GM18868 (cell line): ENCODE data around the gene OSTC.

Experiments
- ATAC-seq: cut with Tn5 transposase; IDR thresholded peaks from one replicate; pipeline ENCODE4 v1.9.1; 2021; ENCODE audit warnings: mild to moderate bottlenecking, moderate library complexity; ENCODE audit not compliant: unreplicated experiment

The OSTC gene

GRCh38 chr4:108650212-108651013 lies at the start of gene OSTC:
OSTC (plus strand) TSS chr4:108650599; CDS start chr4:108650656, 57 bp downstream.
- peak; percentile 90 for ATAC-seq

DNA sequence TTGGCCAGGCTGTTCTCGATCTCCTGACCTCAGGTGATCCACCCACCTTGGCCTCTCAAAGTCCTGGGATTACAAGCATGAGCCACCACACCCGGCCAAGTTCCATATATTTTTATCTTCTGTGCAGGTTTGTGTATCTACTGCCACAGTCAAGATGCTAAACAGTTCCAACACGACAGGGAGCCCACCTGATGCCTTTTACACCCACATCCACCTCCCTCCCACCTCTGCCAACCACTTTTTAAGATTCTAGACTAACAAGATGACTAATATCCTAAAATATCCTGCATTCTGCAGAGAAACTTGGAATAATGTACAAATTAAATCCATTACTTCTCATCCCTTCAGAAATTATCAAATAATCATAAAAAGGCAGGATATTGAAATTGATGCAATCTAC lies 49.3 kb upstream of the OSTC start:
- no peak for ATAC-seq

DNA sequence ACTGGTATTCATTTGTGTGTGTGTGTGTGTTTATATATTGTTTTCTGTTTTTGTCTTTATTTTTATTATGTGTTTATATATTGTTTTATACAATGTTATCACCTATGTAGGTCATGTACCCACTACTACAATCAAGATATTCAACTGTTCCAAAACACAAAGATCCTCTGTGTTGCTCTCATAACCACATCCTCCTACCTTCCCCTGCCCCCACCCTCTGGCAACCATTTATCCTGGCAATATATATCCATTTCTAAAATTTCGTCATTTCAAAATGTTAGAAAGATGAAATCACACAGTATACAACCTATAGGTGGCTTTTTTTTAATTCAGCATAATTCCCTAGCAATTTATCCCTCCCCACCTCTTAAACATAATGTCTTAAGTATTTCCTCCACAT lies 48.9 kb upstream of the OSTC start:
- no peak for ATAC-seq

- no peak for ATAC-seq
These were observed 48.2 kb upstream of the OSTC start for GRCh38 chr4:108602163-108602562.

DNA sequence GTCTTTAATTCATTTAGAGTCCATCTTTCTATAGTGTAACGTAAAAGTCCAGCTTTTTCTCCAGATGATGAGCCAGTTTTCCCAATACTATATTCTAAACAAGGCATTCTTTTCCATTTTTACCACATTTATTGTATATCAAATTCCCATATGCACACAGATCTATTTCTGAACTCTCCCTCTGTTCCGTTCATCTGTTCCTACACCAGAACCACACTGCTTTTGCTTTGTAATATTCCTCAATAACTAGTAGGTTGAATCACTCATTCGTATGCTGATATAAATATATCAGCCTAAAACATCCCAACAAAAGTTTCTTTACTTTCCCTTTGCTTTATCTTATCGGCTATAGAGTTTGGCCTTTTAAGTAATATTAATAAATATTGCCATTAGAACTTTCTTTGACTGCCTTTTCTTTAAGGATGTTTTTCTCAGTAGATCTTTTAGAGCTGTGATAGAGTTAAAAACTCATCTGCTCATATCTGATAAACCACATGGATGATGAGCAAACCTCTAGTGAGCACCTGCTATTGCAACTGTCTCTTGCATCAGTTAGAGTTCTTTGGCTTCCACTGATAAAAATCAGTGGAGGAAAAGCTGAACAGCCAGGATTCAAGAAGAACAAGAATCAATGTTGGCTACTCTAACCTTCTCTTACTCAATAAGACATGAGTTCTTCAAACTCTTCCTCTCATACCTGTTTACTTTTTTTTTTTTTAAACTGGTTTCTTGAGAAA lies 43.2 kb upstream of the OSTC start:
- no peak for ATAC-seq

GRCh38 chr4:108611365-108611764 lies 39.0 kb upstream of the OSTC start:
- ATAC-seq, result no peak

DNA sequence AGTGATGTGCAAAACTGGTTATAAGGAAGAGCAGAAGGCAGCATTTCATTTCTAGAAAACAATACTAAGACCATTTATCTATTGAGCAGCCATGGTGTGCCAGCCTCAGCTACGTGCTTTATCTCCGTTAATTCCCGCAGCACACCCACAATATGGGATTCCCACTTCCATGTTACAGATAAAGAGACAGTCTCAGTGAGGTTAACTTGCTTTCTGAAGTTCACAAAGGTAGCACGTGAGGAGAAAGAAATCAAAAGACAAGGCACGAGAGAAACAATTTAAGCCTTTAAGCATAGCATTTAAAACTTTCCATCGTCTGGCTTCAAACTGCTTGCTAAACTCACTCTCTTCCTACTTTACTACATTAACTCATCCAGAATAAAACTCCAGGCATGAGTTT lies 38.0 kb upstream of the OSTC start:
- no peak for ATAC-seq

DNA sequence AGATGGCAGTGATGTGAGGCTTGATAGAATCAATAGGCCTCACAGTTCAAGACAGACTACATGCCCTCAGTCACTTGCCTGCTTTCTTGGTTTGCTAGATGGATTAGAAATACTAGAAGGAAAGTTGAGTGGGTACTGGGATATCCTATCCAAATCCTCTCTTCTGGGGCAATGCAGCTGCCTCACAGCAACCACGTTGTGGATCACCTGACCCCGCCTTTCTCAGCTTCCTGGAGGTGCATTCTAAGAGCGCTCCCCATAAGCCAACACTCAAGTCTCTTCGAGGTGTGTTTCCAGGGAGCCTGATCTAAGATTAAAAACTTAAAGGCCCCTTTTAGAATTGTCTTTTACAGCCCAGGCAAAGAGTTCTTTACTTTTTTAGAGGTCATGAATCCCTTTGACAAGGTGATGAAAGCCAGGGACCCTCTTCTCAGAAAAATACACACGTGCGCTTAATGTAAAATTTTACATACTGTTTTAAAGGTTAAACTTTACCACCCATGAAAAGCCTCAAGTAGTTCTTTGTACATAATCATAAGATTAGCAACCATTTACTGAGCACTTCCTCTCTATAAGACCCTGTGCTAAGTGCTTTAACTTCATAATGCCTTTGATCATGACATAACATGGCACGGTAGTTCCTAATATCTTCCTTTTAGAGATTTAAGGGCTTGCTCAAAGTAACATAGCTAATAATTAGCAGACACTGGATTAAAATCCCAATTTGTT lies 30.9 kb upstream of the OSTC start:
- ATAC-seq, result peak; percentile 14

- peak; percentile 100 for ATAC-seq
These were observed 30.1 kb upstream of the OSTC start, which contains the start of gene RPL34 for GRCh38 chr4:108620101-108620932. RPL34 (plus strand) TSS chr4:108620576; CDS start chr4:108621960, 1,384 bp downstream.

DNA sequence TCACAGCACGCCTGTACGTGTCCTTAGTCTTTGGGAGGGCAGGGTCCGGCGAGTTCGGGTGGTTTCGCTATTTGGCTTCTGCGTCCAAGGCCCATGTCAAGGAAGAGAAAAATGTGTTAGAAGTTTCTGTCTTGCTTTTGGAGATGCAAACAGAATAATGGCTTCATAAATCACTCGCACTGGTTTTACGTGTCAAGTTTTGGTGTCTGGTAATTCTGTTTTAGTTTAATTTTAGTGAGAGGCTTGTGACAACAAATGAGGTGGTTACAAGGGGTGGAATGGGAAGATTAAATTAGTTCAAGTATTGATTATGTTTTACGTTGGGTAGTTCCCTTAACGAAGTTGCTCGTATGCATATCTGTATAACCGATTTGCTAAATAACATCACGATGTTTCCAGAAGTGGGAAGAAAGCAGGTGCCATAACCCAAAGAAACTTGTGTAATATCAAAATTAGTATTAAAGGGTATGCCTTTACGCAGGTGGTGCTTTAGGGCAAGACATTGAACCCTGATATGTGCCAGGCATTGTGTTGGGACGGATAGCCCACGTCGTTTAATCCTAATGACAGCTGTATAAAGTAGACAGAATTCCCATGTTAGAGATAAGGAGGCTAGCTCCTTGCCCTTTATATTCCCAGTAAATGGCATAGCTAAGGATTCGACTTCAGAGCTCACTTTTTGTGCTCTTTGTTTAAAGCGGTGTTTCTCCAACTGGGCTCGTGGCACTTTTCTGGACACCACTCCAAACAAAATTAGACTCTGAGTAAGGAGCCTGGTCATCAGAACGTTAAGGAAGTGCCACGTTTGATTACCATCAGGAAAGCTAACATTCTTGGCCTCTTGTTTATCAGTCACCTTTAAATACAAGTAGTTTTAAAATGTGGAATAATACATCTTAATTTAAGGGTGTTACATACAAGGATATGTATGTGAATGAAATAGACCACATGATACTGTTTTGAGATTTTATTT lies 29.2 kb upstream of the OSTC start:
- no peak for ATAC-seq

- no peak for ATAC-seq
These were observed 28.4 kb upstream of the OSTC start for GRCh38 chr4:108622022-108622421.

GRCh38 chr4:108622828-108623227 lies 27.6 kb upstream of the OSTC start:
- ATAC-seq, result no peak

GRCh38 chr4:108624263-108625056 lies 25.9 kb upstream of the OSTC start:
- no peak for ATAC-seq

DNA sequence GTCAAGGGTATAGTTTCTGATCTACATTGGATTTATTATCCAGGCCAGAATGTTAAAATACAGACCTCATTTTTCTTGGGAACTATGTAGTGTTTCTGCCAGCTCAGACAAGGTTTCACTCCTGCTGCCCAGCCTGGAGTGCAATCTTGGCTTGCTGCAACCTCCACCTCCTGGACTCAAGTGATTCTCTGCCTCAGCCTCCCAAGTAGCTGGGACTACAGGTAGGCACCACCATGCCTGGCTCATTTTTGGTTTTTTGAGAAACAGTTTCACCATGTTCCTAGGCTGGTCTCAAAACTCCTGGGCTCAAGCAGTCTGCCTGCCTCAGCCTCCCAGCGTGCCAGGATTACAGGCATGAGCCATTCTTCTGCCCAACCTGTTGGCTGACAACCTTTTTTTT lies 24.3 kb upstream of the OSTC start:
- no peak for ATAC-seq

- ATAC-seq, result no peak
These were observed 22.0 kb upstream of the OSTC start for GRCh38 chr4:108628411-108628810.

DNA sequence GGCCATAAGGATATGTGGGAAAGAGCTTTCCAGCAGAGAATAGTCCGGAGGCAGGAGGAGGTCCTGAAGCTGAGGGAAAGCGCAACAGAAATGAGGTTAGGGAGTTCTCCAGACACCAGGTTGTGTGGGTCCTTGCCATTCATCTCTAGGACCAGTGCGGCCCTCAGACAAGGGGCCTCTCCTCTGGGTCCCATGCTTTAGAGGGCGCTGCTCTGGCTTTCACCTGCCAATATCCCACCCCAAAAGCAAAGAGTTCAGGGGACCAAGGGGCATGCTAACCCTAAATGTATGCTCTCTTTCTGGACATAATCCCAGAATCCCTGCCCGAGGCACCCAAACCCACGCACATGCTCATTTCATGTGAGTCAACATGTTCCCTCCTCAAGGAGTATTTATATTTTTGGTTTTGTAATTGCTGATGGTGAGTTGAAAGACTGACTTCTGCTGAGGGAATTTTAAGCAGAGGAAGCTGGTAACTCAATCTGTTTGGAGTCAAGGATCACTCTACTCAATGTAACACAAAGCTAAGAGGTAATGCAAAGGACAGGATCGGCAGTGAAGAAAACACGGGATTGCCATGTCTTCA lies 15.2 kb upstream of the OSTC start:
- no peak for ATAC-seq

GRCh38 chr4:108636246-108636645 lies 14.2 kb upstream of the OSTC start:
- ATAC-seq, result no peak

- ATAC-seq, result no peak
These were observed 12.5 kb upstream of the OSTC start for GRCh38 chr4:108637856-108638255.
